Adrenal gland (tissue), 12 donors: Measurements from ENCODE around the gene MYZAP. TPM values are rescaled to one million over a fixed set of nuclear protein-coding genes. Genes with fewer than 3 reads are reported as not detected.

Experiments
- DNase-seq, 7 donors: peaks; one replicate each; pipeline ENCODE4 v3.0.0-alpha.2; 2019 to 2020
- H3K27ac ChIP-seq, 5 donors: fragments of 200-600 bp; sonication (generic) in 4 of 5; 1 replicate in 3 of 5; 2 replicates in 2 of 5; pipeline versions ENCODE4 v1.5.1 to v1.8.0; 2016 to 2020; ENCODE audit warnings: mild to moderate bottlenecking in 1 of 5
- H3K27me3 ChIP-seq: fragments of 200-600 bp; 2 replicates; pipeline ENCODE4 v1.8.0; 2021
- H3K36me3 ChIP-seq, 2 donors: fragments of 200-600 bp; replicated peaks in 1 of 2; 1 replicate in 1 of 2; 2 replicates in 1 of 2; pipeline versions ENCODE4 v1.5.1 to v1.8.0; 2018 to 2022
- H3K4me1 ChIP-seq, 2 donors: fragments of 200-600 bp; replicated peaks in 1 of 2; 1 replicate in 1 of 2; 2 replicates in 1 of 2; pipeline versions ENCODE4 v1.5.1 to v1.8.0; 2018 to 2021
- H3K4me3 ChIP-seq, 4 donors: fragments of 200-600 bp; sonication (generic) in 3 of 4; one replicate each; pipeline ENCODE4 v1.5.1; 2016 to 2018
- H3K9me3 ChIP-seq, 3 donors: fragments of 200-600 bp; sonication (generic) in 1 of 3; replicated peaks in 1 of 3; 1 replicate in 2 of 3; 2 replicates in 1 of 3; pipeline versions ENCODE4 v1.5.1 to v1.8.0; 2016 to 2021
- CTCF ChIP-seq, 6 experiments: fragments of 450-650 bp in 4 of 6; fragments of 200-600 bp in 2 of 6; sonication (generic) in 1 of 6; IDR thresholded peaks; 1 replicate in 5 of 6; 2 replicates in 1 of 6; pipeline versions ENCODE4 v1.5.1 to v1.8.0; 2016 to 2021; ENCODE audit warnings: antibody characterized with exemption in 6 of 6, mild to moderate bottlenecking in 2 of 6, moderate library complexity in 1 of 6
- POLR2A ChIP-seq, 2 donors: fragments of 450-650 bp; IDR thresholded peaks; one replicate each; pipeline ENCODE4 v1.6.1; 2017; ENCODE audit warnings: antibody characterized with exemption in 2 of 2, mild to moderate bottlenecking in 2 of 2, moderate library complexity in 1 of 2
- WGBS, 4 donors: extraction: QIAGEN DNeasy Blood & Tissue Kit in 2 of 4; methylation state at CpG; one replicate each; pipeline versions ENCODE4 v1.1.5 to v1.1.7; 2013 to 2017; 5-methylcytosine and 5-hydroxymethylcytosine counted together
- intact Hi-C, 2 donors: fragments of 100-400 bp; cut with DNase I; formaldehyde crosslinking; loops; one replicate each; pipeline versions ENCODE4 v1.14.1 to v1.15.0; 2022 to 2023
- polyA plus RNA-seq, 3 donors: library from polyadenylated mRNA; stranded (reverse); fragments of 200-250 nt in 2 of 3; fragments of 350-450 nt in 1 of 3; fragmentation: Illumina TruSeq in 1 of 3; extraction: RNeasy Lipid Tissue Mini Kit (QIAGEN cat#74804) in 1 of 3; gene quantifications; one replicate each; pipeline ENCODE4 v1.2.3, GENCODE V29; 2013 to 2014
- total RNA-seq, 9 donors: library from RNA; depleted of rRNA in 4 of 9; stranded (reverse); fragments of >200 nt in 4 of 9; fragments of 120-200 nt in 1 of 9; fragmentation: NEBNext Ultra II Directional in 1 of 9; extraction: Animal tissue kit (Norgen Biotek cat#: 25700) in 1 of 9; gene quantifications; one replicate each; pipeline versions ENCODE4 v1.1.0 to v1.2.4, GENCODE V29; 2013 to 2023
- donor health status: healthy with polysubstance abuse.
- donor health status: Bipolar disorder and iron deficiency.
- donor health status: DM: yes; HTN: yes; CAD: no.
- donor health status: DM: no; HTN: no; CAD: no.
- donor health status: DM: no; HTN: no; CAD: no.
- donor health status: DM: yes; HTN: yes; CAD: no.

The MYZAP gene
- total and polyA plus RNA-seq, 12 donors, result 21.4 to 176 (median 70.6) TPM

- no peak overlapping the region for H3K27ac ChIP-seq
These were observed 105.9 kb downstream of the MYZAP start for GRCh38 chr15:57697588-57697987.

GRCh38 chr15:57698243-57698642 is 106.5 kb downstream of the MYZAP start:
- intact Hi-C loops, result no loop called here
- H3K4me3 ChIP-seq, result no peak overlapping the region
- H3K27ac ChIP-seq, result no peak overlapping the region
- DNase-seq, result no peak
- no peak for TF ChIP-seq POLR2A (IDR thresholded peaks at IDR 0.05)
- TF ChIP-seq CTCF (IDR thresholded peaks at IDR 0.05), result no peak
- no peaks in the 10 kb centered on the region for H3K36me3 ChIP-seq
- H3K27me3 ChIP-seq, result no peaks in the 10 kb centered on the region
- peaks cover 0 to 7% of the 10 kb centered on the region in 2 donors for H3K4me1 ChIP-seq
- no peaks in the 10 kb centered on the region for H3K9me3 ChIP-seq

More at GRCh38 chr15:57697588-57697987, 105.9 kb downstream of the MYZAP start:
- DNase-seq, result no peak
- 73 to 93% (median 91%) methylated on average over 4 of the region's 4 CpGs for WGBS, 4 donors
- H3K4me3 ChIP-seq, result no peak overlapping the region
- TF ChIP-seq POLR2A (IDR thresholded peaks at IDR 0.05), result no peak
- no peak for TF ChIP-seq CTCF (IDR thresholded peaks at IDR 0.05)
- H3K27me3 ChIP-seq, result no peaks in the 10 kb centered on the region
- H3K36me3 ChIP-seq, result no peaks in the 10 kb centered on the region
- intact Hi-C loops, result no loop called here
- H3K9me3 ChIP-seq, result no peaks in the 10 kb centered on the region
- H3K4me1 ChIP-seq, result peaks cover 0 to under 1% of the 10 kb centered on the region in 2 donors

GRCh38 chr15:57698991-57699390 is 107.3 kb downstream of the MYZAP start:
- WGBS, 4 donors, result 82 to 96% (median 85%) methylated on average over 4 of the region's 4 CpGs
- Histone ChIP-seq H3K27ac (no peak overlapping the region), H3K36me3 (no peaks in the 10 kb centered on the region), H3K4me3 (no peak overlapping the region), H3K4me1 (peaks cover 0 to 15% of the 10 kb centered on the region in 2 donors), H3K9me3 (no peaks in the 10 kb centered on the region), H3K27me3 (no peaks in the 10 kb centered on the region)
- DNase-seq, result no peak
- TF ChIP-seq POLR2A (IDR thresholded peaks at IDR 0.05) (no peak), CTCF (IDR thresholded peaks at IDR 0.05) (no peak)
- intact Hi-C loops, result no loop called here

GRCh38 chr15:57703387-57703786 is 111.7 kb downstream of the MYZAP start:
- 3 to 17% (median 12%) methylated on average over 2 of the region's 2 CpGs for WGBS, 4 donors
- Histone ChIP-seq H3K4me3 (no peak overlapping the region), H3K27me3 (no peaks in the 10 kb centered on the region), H3K36me3 (no peaks in the 10 kb centered on the region), H3K4me1 (peaks cover 6 to 30% of the 10 kb centered on the region in 2 donors), H3K9me3 (no peaks in the 10 kb centered on the region), H3K27ac (peak overlapping the region in 1 of 5 donors; percentile 53)
- no peak for TF ChIP-seq CTCF (IDR thresholded peaks at IDR 0.05)
- no peak for TF ChIP-seq POLR2A (IDR thresholded peaks at IDR 0.05)
- intact Hi-C loops, result no loop called here
- no peak for DNase-seq
